Measurements from ENCODE around the gene HLA-C. TPM values are rescaled to one million over a fixed set of nuclear protein-coding genes. Genes with fewer than 3 reads are reported as not detected.
A peak's percentile ranks its signal among the peaks of the same experiment; 100 is the strongest.
"Not testable (repeated sequence)": the region's sequence is repeated elsewhere in the genome, so short reads cannot be mapped to it uniquely, and the experiment has no call there.

Gene HLA-C
- total RNA-seq, 1 experiment from 2014 or later = 170 TPM

GRCh38 chr6:31279647-31280046, 7.8 kb upstream of the HLA-C start:
- DNase-seq (ENCODE audit: low read depth, low spot score); in situ Hi-C loops (cut with HindIII; ENCODE audit: low pct_unique_long_range_greater_than_20kb, low sequenced_read_pairs); intact Hi-C loops (cut with micrococcal nuclease; ENCODE audit: unreplicated experiment): not testable (repeated sequence)

DNA sequence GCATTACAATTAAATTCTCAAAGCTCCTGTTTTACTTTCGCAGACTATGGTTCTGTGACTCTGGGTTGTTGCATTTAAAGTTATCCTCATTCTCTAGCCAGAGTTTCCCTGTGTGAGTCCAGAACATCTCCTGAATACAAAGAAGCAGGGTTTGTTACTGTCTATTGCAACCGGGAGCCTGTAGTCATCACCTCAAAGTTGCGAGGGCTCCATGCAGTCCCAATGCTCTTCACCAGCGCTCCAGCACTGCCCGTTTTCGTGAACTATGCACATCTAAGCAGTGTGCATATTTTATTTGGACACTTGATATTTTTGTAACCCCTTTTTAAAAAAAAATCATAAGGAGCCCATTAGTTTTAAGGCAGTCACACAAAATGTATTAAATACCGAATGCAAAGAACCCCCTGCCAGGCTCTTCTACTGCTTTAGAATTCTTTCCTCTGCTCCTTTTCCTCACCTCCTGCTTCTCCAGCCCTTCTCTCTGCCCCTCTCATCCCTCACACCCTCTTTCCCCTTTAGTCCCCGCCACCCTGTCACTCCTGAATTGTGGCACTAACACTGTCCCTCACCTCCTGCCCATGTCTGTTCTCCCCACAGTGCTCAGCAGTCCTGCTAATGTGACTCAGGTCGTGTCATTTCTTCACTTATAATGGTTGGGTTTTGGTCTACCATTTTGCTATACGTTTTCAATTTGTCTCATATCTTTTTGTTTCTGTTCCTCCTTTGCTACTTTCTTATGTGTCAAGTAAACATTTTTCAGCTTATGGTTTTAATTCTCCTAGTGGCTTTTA, 1.1 kb upstream of the HLA-C start:
- no peak overlapping the region for H3K27ac ChIP-seq (ENCODE audit: low read length)
- BruUV-seq (replicated peaks) = no TSS peak
- no peaks in the 10 kb centered on the region for H3K36me3 ChIP-seq (ENCODE audit: control insufficient read depth, insufficient read depth, low read length)
- peak overlapping the region in 1 of 2 experiments; percentile 68; a peak in 3 of 4 replicates for H3K4me3 ChIP-seq (ENCODE audit: low read depth in 2 of 2, low read length in 2 of 2)
- ChIA-PET POLR2A (no interaction called here), CTCF (no interaction called here)
- intact Hi-C loops (cut with micrococcal nuclease; ENCODE audit: unreplicated experiment) = no loop called here
- in situ Hi-C loops (cut with HindIII; ENCODE audit: low pct_unique_long_range_greater_than_20kb, low sequenced_read_pairs) = no loop called here
- ATAC-seq (no peak), DNase-seq (ENCODE audit: low read depth, low spot score) (no peak)
- TF ChIP-seq CTCF (IDR thresholded peaks at IDR 0.05) (no peak), SIN3A (IDR thresholded peaks at IDR 0.05; ENCODE audit: borderline replicate concordance, insufficient read depth, low read depth, low read length) (no peak), POLR2AphosphoS5 (IDR thresholded peaks at IDR 0.05; ENCODE audit: low read depth, low read length) (no peak), REST (IDR thresholded peaks at IDR 0.05; ENCODE audit: insufficient read depth in 1 of 2, low read depth in 2 of 2, low read length in 1 of 2) (no peak), TCF7L2 (IDR thresholded peaks at IDR 0.05; ENCODE audit: low read depth, low read length) (no peak)
- H3K9me3 ChIP-seq (ENCODE audit: control insufficient read depth, insufficient read depth, low read depth, low read length) = no peaks in the 10 kb centered on the region
- no peaks in the 10 kb centered on the region; the same call in 1 of the 2 replicates for H3K27me3 ChIP-seq (ENCODE audit: control insufficient read depth, insufficient read depth, low read length)
- no peaks in the 10 kb centered on the region for H3K4me1 ChIP-seq (ENCODE audit: control insufficient read depth, insufficient read depth, low read length)

More at GRCh38 chr6:31279647-31280046, 7.8 kb upstream of the HLA-C start:
- H3K9me3 ChIP-seq (ENCODE audit: control insufficient read depth, insufficient read depth, low read depth, low read length); H3K4me3 ChIP-seq (ENCODE audit: low read depth in 2 of 2, low read length in 2 of 2); H3K27me3 ChIP-seq (ENCODE audit: control insufficient read depth, insufficient read depth, low read length); H3K4me1 ChIP-seq (ENCODE audit: control insufficient read depth, insufficient read depth, low read length); H3K27ac ChIP-seq (ENCODE audit: low read length); H3K36me3 ChIP-seq (ENCODE audit: control insufficient read depth, insufficient read depth, low read length); CTCF ChIA-PET; POLR2A ChIA-PET; ATAC-seq; BruUV-seq (replicated peaks): not testable (repeated sequence)

DNA sequence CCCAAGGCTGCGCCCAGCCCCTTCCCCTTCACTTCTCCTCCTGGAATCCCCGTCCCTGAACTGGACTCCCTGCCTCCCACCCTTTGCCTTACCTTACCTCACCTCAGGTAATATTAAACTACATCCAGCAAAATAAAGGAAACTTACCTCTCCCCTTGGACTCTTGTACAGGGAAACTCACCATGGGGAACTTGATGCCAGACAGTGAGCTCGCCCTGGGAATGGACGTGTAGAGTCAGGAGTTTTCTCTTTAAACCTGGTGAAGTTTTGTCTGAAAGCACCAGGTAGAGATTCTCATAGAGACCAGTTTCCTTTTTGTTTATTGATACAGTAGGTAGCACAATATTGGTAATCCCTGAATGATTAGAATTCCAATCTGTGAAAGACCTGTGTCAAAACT, 544 bp upstream of the HLA-C start:
- Histone ChIP-seq H3K4me3 (ENCODE audit: low read depth in 2 of 2, low read length in 2 of 2) (peak overlapping the region; percentile 68 to 70), H3K27me3 (ENCODE audit: control insufficient read depth, insufficient read depth, low read length) (no peaks in the 10 kb centered on the region; the same call in 1 of the 2 replicates), H3K4me1 (ENCODE audit: control insufficient read depth, insufficient read depth, low read length) (no peaks in the 10 kb centered on the region), H3K27ac (ENCODE audit: low read length) (peak overlapping the region; percentile 66), H3K9me3 (ENCODE audit: control insufficient read depth, insufficient read depth, low read depth, low read length) (no peaks in the 10 kb centered on the region), H3K36me3 (ENCODE audit: control insufficient read depth, insufficient read depth, low read length) (no peaks in the 10 kb centered on the region)
- intact Hi-C loops (cut with micrococcal nuclease; ENCODE audit: unreplicated experiment) (no loop called here), in situ Hi-C loops (cut with HindIII; ENCODE audit: low pct_unique_long_range_greater_than_20kb, low sequenced_read_pairs) (no loop called here)
- TF ChIP-seq REST (IDR thresholded peaks at IDR 0.05; ENCODE audit: insufficient read depth in 1 of 2, low read depth in 2 of 2, low read length in 1 of 2) = no peak
- no peak for TF ChIP-seq POLR2AphosphoS5 (IDR thresholded peaks at IDR 0.05; ENCODE audit: low read depth, low read length)
- TF ChIP-seq TCF7L2 (IDR thresholded peaks at IDR 0.05; ENCODE audit: low read depth, low read length) = no peak
- ChIA-PET CTCF (no interaction called here), POLR2A (no interaction called here)
- ATAC-seq (peak; percentile 39), DNase-seq (ENCODE audit: low read depth, low spot score) (no peak)
- BruUV-seq (replicated peaks) = no TSS peak

All from Panc1 (cell line).